Adrenal gland (tissue), 5 donors: ENCODE results near the gene MALT1.

Source experiments
- POLR2A ChIP-seq, 2 donors: fragments of 450-650 bp; IDR thresholded peaks; one replicate each; pipeline ENCODE4 v1.6.1; 2017; ENCODE audit warnings: antibody characterized with exemption in 2 of 2, mild to moderate bottlenecking in 2 of 2, moderate library complexity in 1 of 2
- TF ChIP-seq, protein P1 (sequence below), 6 experiments: fragments of 450-650 bp in 4 of 6; fragments of 200-600 bp in 2 of 6; sonication (generic) in 1 of 6; IDR thresholded peaks; 1 replicate in 5 of 6; 2 replicates in 1 of 6; pipeline versions ENCODE4 v1.5.1 to v1.8.0; 2016 to 2021; ENCODE audit warnings: antibody characterized with exemption in 6 of 6, mild to moderate bottlenecking in 2 of 6, moderate library complexity in 1 of 6
- donor health status: DM: no; HTN: no; CAD: no.

DNA sequence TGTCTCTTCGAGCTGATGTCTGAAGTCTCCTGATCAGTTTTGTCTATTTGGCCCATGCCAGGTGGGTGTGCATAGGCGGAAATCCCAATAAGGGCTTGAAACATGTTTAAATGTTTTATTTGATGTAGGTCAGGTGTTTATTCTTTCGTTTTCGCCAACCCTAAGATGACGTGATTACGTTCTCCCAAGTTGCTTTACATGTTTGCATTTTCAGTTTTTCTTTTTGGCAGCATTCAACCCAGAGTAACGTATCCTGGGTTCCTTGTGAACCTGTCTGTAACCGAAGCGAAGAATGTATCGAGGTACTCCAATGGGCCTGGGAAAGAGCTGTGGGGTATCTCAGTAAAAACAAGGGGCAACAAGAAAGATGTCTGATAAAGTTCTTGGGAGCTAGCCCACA lies 45.4 kb upstream of the MALT1 start:
- TF ChIP-seq POLR2A (IDR thresholded peaks at IDR 0.05), result no peak
- TF ChIP-seq, protein P1, sequence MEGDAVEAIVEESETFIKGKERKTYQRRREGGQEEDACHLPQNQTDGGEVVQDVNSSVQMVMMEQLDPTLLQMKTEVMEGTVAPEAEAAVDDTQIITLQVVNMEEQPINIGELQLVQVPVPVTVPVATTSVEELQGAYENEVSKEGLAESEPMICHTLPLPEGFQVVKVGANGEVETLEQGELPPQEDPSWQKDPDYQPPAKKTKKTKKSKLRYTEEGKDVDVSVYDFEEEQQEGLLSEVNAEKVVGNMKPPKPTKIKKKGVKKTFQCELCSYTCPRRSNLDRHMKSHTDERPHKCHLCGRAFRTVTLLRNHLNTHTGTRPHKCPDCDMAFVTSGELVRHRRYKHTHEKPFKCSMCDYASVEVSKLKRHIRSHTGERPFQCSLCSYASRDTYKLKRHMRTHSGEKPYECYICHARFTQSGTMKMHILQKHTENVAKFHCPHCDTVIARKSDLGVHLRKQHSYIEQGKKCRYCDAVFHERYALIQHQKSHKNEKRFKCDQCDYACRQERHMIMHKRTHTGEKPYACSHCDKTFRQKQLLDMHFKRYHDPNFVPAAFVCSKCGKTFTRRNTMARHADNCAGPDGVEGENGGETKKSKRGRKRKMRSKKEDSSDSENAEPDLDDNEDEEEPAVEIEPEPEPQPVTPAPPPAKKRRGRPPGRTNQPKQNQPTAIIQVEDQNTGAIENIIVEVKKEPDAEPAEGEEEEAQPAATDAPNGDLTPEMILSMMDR (IDR thresholded peaks at IDR 0.05), result no peak
